NCI-H2107 treated with DMSO at 0.1 percent for 48 hours (cell line): ENCODE results near the gene SLC25A29.
A peak's percentile ranks its signal among the peaks of the same experiment; 100 is the strongest.
"Not testable (repeated sequence)": the region's sequence is repeated elsewhere in the genome, so short reads cannot be mapped to it uniquely, and the experiment has no call there.

Experiments
- DNase-seq: peaks from one replicate; lab custom pipeline; 2025; ENCODE audit not compliant: unreplicated experiment; lab: John Stamatoyannopoulos, UW

Gene SLC25A29

DNA sequence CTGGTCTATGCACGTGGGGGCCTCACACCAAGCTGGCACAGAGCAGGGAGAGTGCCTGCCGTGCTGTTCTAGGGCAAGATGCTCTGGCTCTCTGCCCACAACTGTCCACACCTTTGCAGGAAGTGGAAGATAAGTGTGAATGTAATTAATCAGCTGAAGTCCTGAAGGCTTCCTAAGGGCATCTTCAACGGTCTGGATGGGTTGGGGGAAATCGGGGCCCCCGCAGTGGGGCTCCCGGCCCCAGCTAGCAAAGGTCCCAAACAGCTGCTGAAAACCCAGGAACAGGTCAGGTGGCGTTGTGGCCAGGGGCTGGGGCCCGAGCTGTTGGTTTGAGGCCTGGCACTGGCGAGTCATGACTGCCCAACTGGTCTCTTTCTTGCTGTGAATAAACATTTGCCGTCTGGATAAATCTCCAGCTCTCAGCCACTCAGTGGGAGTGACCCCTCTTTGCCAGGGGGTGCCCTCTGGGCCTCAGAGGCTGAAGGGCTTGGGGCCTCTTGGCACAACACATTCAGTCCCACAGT, 6.7 kb upstream of the SLC25A29 start:
- DNase-seq: no peak

DNA sequence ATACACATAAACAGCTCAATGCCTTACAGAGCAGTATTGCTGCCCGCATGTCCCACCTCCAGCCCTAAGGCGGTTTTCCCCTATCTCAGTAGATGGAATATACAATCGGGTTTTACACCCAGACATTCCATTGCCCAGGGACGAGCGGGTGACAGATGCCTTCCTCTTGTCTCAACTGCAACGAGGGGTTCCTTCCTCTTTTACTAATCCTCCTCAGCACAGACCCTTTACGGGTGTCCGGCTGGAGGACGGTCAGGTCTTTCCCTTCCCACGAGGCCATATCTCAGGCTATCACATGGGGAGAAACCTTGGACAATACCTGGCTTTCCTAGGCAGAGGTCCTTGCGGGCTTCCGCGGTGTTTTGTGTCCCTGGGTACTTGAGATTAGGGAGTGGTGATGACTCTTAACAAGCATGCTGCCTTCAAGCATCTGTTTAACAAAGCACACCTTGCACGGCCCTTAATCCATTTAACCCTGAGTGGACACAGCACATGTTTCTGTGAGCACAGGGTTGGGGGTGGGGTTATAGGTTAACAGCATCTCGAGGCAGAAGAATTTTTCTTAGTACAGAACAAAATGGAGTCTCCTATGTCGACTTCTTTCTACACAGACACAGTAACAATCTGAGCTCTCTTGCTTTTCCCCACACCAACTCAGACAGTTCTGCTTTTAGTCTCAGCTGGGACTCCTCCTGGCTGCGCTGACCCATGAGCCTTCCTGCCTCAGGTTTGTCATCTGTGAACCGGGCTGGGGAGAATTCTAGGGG, 6.0 kb upstream of the SLC25A29 start:
- not testable (repeated sequence) for DNase-seq

DNA sequence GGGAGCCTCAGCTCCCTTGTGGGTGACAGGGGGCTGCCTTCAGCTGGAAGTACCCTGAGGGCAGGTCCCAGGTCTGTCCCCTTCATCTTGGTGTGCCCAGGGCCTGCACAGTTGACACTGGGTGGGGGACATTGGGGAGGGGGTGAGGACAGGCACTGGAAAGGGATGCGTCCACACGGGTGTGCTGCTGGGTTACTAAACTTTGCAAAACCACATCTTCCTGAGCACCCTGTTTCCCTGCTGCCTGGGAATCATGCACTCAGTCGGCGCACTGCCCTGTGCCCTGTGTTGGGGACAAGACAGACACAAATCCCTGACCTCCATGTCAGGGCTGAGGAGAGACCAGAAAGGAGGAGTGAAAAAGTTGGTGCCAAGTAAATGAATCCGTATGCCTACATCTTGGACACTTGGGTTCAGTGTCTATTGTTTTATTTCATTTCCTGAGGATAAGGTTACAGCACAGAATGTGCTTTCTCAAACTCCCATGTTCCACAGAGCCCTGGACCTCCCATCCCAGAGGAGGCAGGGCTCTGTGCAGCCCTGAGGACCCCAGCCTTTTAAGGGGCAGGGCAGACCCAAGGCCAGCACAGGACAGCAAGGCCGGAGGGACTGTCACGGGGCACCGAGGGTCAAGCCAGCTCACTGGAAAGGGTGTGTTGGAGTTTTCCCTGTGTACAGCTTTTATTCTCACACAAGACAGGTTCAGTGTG, 2.9 kb upstream of the SLC25A29 start:
- no peak for DNase-seq

DNA sequence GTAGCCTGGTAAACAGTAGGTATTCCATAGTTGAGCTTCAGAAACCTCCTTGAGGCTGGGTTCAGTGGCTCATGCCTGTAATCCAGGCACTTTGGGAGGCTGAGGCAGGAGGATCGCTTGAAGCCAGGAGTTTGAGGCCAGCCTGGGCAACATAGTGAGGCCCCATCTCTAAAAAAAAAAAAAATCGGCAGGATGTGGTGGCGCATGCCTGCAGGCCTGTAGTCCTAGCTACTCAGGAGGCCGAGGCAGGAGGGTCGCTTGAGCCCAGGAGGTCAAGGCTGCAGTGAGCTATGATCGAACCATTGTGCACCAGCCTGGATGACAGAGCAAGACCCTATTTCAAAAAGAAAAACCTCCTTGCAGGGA, 2.2 kb upstream of the SLC25A29 start:
- DNase-seq: not testable (repeated sequence)

DNA sequence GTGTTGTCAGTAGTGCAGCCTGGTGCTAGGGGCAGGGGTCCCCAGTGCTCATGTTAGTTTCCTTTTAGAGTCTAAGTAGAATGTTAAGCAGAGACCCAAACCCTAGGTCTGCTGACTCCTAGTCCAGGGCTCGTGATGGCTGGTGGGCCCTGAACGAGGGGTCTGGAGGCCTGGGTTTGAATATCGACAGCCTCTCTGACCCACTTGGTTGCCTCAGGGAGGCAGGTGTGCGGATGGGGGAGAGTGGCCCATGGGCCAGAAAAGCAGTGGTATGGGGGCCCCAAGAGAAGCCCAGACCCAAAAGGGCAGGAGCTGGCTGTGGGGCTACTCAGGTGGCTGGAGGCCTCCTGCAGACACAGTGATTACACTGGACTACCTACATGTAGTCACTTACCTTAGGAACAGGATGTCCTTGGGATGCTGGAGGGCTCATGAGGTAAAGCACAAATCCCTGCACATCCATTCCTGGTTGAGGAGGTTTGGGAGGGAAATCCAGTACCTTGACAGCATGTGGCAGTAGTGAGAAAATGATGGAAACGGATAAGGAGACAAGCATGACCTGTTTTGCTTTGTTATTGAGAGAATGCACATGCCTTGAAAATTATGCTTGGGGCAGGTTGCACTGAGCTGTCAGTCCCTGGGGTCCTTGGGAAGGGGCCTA, 1.7 kb upstream of the SLC25A29 start:
- DNase-seq: no peak

DNA sequence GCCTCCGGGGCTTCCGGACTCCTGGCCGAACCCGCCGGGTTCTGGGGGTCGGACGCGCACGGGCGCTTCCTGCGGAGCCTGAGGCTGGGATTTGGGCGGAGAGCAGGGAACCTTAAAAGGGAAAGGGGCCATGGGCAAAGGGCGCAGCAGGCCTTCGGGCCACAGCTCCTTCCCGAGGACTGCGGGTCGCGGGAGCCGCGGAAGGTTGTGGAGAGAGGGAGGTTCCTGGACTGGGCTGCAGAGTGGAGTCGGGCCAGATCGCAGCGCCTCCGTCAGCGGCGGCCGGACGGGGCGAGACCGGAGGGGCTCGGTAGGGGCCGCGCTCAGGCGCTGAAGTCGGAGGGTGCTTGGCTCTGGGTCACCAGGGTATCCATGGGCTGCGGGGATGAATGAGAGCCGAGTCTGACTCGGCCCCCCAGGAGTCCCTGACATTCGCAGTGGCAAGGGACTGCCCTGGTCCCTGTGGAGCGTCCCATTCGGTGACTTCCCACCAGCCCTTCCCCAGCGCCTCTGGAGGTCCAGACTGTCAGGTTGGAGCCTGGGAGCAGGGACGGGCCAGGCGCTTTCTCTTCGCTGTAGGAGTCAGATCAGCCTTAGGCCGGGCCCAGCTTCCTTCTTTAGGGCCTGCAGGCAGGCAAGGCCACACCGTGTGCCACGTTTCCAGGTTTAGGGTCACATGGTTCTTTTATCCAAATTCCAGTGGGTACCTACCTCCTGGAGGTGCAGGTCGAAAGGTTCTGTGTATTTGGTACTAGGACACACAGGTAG, 938 bp upstream of the SLC25A29 start:
- no peak for DNase-seq

DNA sequence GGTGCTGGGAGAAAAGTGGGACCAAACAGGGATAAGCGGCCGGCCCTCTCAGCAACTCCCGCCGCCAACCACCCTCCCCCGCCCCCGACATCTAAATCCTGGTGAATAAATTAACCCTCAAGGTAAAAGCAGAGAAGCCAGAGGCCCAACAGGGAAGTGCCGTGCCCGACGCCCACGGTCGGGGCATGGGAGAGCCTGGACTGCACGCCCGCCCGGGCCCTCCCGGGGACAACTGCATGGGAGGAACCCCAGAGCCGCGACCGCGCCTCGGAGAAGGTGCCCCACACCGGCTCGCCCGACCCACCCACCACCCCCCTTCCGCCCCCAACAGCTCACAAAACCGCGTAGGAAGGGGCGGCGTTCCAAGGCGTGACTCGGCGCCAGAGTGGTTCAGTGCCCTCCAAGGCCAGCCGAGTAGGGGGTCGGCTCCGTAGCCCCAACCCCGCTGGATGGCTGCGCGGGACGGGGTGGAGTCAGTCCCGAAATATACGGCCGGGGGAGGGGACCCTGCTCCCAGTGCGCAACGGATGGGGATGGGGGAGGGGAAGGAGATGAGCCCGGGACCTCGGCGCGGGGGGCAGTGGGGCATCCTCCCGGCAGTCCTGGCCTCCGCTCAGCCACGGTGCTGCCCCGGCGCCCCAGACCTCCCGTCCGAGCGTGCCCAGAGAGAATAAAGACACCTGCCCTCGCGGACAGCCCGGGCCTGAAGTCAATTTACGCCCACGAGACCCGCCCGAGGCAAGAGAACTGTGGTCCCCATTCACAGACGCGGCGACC, 732 bp downstream of the SLC25A29 start:
- no peak for DNase-seq

DNA sequence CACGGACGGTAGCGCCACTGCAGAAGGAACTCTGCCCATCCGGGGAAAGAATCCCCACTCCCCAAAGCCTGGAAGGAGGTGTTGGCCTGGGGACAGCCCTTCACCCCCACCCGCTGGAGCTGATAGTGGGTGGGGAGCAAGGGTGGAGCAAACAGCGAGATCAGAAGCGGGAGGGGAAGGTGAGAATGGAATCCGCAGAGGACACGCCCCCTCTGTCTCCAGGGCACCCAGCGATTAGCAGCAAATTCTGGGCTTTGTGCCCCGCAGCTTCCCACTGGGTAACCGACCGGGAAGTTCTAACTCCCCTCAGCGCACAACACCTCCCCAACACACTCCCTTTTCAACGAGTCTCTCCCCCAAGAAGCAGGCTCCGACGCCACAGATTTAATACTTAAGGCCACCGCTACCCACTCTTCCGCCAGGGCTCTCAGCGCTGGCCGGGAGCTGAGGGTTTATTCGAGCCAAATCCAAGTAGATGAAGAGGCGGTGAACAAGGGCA, 1.4 kb downstream of the SLC25A29 start:
- peak; percentile 76 for DNase-seq

DNA sequence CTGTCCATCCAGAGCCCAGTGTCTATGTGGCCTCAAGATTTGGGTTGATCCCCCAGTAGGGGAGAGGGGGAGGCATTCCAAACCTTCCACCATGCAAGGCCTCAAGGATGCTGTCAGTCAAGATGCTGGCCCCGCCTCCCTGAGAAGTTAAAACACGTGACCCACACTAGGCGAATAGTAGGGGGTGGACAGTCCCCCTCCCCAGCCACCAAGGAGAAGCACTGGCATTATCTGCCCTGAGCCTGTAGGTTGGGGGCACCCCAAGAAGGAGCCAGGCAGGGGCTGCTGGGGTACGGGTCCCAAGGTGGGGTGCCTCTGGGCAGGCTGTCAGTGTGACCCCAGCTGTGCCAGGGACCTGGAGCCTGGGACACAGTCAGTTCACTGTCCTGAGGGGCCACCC, 2.3 kb downstream of the SLC25A29 start:
- no peak for DNase-seq

DNA sequence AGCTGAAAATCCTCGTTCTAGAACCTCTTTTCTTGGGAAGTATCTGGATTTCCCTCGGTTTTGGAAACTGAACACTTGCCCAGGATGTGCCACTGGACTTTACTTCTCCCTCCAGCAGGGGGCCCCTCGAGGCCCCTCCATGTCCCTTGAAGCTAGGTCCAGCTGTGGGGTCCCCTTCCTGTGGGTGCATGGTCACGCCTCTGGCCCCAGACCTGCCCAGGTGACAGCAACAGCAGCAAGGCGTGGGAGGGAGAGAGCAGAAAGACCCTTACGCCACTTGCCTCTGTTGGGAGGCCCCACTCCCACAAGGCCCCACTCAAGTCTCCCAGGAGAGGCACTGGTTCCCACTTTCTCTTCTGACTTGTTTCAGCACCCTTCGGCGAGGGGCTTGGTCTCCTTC, 3.1 kb downstream of the SLC25A29 start:
- DNase-seq: no peak

DNA sequence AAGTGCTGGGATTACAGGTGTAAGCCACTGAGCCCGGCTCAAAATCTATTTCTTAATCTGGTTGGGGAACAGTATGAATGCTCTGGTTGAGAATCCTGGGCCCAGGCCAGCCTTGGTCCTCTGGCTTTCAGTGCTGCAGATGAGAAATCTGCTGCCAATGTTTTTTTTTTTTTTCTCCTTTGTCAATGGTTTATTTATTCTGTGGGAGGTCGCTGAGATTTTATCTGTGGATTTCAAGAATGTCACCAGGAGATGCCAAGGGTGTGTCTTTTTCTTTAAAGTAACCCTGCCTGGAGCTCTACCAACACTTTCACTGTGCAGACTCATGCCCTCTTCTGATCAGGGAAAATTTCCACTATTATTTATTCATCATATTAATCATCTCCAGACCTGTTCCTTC, 3.6 kb downstream of the SLC25A29 start:
- no peak for DNase-seq

DNA sequence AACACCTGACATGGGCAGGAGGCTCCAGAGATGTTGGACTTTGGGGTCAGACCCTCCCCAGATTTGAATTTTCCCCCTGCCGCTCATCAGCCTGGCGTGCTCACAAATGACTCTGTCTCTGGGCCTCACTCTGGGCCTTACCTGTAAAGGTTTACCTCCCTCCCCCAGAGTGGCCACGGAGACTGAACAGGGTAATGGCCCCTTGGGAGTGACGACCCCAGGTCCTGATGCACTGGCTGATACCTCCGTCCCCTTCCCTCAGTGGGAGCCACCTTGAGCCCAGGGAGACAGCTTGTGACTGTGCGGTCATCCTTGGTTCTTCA, 7.0 kb downstream of the SLC25A29 start:
- no peak for DNase-seq

DNA sequence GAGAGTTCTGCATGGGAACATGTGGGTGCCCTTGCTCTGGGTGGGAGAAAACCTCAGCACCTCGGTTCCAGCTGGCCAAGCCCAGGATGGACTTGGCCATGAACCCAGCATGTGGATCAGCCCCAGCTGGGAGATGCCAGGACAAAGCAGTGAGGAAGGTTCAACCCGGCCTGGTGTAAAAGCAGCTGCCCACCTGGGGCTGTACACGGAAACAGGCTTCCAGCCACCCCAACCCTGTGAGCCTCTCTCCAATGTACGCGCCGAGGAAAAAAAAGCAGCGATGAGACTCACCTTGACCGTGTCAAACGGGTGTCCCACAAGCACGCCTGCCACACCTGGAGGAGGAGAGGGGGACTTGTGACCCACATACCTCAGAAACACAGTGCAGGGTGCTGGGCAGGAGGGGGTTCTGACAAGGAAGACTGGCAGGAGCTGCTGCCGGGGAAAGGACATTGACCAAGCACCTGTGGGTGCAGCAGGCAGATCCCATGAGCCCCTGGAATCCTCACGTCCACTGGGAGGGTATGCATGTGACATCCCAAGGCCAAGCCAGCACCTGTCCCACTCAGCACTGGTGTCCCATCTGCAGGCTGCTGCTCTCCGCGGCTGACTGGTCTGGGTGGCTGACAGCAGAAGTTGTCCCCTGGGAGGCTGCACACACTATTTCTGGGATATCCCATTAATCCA, 7.5 kb downstream of the SLC25A29 start:
- no peak for DNase-seq

DNA sequence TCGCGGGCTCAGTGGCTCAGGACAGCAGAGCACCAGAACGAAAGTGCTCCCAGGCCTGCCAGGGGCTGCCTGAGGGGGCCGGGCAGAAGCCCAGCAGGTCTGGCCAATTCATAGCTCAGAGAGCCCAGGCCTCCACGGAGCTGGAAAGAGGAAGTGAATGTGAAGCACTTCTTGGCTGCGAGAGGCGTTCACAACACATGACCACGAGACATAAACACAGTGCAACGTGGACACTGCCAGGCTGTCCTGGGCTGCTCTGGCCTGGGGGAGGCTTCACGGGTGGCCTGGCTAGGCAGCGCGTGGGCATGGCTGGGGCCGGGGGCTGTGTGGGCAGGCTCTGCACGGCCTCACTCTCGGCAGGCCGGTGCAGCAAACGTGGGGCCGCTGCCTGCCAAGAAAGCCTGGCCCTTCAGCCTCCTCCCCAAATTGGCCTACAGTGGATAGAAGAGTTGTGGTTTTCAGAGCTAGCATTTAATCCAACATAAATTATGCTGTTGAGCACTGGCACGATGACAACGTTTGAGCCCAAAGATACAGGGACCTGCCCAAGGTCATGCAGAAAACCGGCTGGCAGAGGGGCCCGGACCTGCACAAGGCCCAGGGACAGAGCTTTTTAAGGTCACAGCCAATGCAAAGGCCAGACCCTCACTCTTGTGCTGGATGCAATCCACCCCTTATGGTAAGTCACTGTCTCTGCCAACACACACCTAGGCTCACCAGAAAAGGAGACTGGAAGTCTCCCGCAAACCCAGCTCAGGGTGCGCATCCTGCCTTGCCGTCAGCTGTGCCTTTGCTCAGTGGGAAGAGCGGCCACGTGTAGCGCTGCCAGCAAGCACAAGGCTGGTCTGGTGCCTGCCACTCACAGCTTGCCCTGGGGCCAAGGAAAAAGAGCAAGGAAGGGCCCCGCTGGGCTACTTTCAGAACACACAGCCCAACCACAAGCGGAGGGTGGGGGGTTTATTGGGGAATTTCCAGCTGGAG, 8.6 kb downstream of the SLC25A29 start:
- no peak for DNase-seq

DNA sequence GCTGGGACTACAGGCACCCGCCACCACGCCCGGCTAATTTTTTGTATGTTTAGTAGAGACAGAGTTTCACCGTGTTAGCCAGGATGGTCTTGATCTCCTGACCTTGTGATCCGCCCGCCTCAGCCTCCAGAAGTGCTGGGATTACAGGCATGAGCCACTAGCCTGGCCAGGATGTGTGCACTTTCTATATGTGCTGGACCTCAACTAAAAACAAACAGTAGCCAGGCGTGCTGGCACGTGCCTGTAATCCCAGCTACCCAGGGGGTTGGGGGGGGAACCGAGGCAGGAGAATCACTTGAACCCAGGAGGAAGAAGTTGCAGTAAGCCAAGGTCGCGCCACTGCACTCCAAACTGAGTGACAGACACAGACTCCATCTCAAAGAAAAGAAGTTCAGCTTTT, 9.5 kb downstream of the SLC25A29 start:
- not testable (repeated sequence) for DNase-seq

DNA sequence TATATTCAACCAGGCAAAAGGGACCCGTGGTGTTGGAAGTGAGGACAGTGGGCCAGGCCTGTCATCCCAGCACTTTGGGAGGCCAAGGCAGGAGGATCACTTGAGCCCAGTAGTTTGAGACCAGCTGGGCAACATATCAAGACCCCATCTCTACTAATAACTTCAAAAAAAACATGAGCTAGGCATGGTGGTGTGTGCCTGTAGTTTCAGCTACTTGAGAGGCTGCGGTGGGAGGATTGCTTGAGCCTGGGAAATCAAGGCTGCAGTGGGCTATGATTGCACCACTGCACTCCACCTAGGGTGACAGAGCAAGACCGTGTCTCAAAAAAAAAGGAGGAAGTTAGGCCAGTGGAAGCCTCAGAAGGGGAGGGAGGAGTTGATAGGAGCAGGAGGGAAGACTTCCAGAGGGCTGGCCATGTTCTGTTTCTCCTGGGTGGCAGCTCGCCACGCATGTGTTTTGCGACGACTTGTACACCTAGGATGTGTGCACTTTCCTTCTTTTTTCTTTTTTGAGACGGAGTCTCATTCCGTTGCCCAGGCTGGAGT, 10.1 kb downstream of the SLC25A29 start:
- DNase-seq: no peak

DNA sequence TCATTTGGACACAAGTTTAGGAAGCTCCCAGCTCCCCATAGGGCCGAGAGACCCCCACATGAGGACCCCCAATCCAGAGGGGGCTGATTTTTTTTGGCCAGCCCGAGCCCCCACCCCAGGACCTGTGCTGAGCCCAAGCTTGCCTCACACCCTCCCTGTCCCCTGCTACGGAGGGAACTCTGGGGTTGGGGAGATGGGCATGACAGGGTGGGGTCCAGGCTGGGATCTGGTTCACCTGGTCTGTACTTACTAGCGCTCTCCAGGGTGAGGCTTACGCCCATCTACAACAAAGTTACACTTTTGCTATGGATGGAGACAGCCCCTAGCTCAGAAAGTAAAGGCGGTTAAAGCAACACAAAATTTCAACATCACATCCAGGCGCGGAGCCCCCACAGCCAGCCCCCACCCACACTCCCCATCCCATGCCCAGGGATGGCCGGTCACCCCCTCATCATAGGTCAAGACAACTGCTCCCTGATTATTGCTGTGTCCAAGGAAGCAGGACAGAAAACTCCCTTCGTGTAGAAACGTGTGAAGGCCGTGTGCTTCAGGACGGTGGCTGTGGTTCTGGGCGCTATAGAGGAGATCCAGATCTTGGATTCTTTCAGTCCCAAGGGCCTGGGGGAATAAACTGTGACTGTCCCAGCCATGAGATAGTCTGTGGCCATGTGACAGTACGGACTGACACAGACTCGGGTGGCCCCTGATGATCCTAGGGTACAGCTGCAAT, 10.7 kb downstream of the SLC25A29 start:
- no peak for DNase-seq

DNA sequence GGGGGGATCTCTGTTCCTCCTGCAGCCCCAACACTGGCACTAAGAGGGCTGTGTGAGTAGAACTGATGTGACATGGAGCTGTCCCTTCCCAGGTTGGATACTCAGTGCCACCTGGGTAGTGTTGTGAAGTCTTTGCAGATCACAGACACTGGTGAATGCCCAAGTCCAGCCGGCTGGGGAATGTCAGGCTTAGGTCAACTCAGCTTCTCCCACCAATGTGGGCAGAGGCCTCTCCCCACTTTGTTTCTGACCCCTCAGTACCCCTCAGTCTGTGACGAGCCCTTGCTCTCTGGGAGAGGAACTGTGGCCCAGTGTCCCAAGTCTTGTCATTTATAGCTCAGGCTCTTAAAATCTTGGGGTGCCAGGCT, 11.3 kb downstream of the SLC25A29 start:
- no peak for DNase-seq
